ENCODE results near the gene TTBK2.
"Not testable (repeated sequence)": the region's sequence is repeated elsewhere in the genome, so short reads cannot be mapped to it uniquely, and the experiment has no call there.

TTBK2 gene

GRCh38 chr15:42826251-42826890 lies 94.2 kb downstream of the TTBK2 start:
- no peak for DNase-seq (ENCODE audit: low read depth in 3 of 3)

- no peak for DNase-seq (ENCODE audit: low read depth in 3 of 3)
Measured at GRCh38 chr15:42825599-42825998, 95.0 kb downstream of the TTBK2 start.

GRCh38 chr15:42820811-42821210 lies 99.8 kb downstream of the TTBK2 start:
- no peak for DNase-seq (ENCODE audit: low read depth in 3 of 3)

DNA sequence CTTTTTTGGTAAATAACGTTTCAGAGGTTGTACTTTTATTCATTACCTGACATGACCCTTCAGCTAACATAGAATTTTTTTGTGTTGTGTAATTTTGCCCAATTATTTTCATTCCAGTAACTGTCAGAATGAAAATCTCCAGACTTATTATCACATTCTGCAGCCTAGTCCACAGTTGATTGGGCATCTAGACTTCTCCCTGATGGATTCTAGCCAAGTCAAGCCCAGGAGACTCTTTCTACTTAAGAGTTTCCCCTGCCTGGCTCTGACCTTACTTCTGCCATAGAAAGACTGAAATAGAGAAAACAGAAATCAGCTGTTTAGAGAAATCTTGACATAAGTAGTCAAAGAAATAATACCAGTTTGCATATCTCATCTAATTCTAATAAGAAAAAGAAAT lies 100.8 kb downstream of the TTBK2 start:
- no peak for DNase-seq (ENCODE audit: low read depth in 3 of 3)

DNA sequence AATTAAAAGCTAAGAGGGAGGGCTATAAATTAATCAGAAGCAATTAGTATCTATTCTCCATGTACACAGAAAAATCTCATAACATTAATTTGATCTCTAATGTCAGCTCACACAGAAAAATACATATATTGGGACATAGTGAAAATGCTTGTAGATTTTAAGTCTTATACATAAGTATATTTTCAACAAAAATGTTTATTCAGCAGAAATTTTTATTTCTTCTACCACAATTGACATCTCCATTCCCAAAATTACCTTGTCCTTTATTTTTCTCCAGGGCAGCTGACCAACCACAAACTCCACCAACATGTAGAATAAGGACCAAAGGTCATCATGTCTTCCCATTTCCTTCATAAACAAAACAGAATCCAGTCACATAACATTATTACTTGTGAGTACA lies 109.1 kb downstream of the TTBK2 start:
- no peak for DNase-seq (ENCODE audit: low read depth in 3 of 3)

GRCh38 chr15:42808913-42809312 lies 111.7 kb downstream of the TTBK2 start:
- DNase-seq (ENCODE audit: low read depth in 3 of 3): no peak

DNA sequence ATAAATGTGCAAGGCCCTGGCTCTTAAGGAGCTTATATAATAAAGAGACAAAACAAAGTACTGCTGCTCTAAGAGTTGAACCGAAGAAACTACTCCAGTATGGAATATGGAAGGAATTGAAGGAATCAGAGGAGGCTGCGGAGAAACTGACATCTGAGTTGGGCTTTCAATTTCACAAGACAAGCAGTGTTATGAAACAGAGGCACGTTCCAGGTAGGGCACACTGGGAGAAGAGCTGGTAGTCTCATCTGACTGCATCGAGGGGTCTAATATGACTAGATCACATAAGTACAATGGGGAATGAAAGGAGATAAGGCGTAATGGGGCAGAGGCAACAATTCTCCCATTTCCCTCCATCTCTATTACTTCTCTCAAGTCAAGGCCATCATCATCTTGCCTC lies 115.3 kb downstream of the TTBK2 start:
- DNase-seq (ENCODE audit: low read depth in 3 of 3): no peak

DNA sequence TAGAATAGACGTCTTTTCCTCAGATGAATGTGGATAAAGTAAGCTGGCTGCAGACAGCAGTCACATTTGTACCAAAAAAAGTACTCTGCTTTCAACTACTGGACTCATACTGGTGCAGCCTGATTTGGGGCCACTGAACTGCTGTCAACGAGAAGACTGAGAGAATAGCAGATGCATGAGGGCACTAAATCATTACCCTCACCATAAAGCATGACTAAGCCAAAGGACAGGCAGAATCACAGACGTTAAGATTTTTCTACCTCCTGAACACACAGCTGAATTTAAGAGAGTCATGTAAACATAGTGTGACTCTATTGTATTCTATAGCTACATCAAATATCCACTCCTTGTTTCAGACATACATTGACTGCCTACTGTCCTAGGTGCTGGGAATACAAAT lies 115.8 kb downstream of the TTBK2 start:
- no peak for DNase-seq (ENCODE audit: low read depth in 3 of 3)

DNA sequence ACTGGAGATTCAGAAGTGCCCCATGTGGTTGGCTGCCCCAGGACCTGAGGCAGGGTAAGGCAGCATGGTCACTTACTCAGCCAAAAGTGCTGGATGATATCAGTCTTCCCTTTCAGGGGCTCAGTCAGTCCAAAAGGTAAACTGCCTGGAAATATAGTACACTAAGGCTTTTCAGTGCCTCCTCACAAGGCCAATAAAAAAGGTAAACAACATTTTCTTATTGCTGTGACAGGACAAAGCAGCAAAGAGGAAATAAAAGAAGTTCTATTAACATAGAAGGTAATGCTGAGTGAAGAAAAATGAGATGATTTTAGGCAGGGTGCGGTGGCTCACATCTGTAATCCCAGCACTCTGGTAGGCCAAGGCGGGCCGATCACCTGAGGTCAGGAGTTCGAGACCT lies 117.1 kb downstream of the TTBK2 start:
- no peak for DNase-seq (ENCODE audit: low read depth in 3 of 3)

GRCh38 chr15:42802168-42802567 lies 118.4 kb downstream of the TTBK2 start:
- no peak for DNase-seq (ENCODE audit: low read depth in 3 of 3)

GRCh38 chr15:42800731-42801474 lies 119.7 kb downstream of the TTBK2 start:
- peak in 1 of 3 donors; percentile 2 for DNase-seq (ENCODE audit: low read depth in 3 of 3)

DNA sequence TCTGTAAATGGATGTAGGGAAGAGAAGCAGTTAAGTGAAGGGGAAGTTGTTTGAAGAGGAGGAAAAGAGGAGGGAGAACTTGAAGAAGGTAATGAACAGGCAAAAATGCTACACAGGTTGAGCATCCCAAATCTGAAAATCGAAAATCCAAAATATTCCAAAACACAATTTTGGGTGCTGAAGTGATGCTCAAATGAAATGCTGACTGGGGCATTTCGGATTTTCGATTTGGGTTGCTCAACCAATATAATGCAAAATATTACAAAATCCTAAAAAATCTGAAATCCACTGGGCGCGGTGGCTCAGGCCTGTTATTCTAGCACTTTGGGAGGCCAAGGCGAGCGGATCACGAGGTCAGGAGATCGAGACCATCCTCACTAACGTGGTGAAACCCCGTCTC lies 121.8 kb downstream of the TTBK2 start:
- DNase-seq (ENCODE audit: low read depth in 3 of 3): no peak

- DNase-seq (ENCODE audit: low read depth in 3 of 3): no peak
Measured at GRCh38 chr15:42796955-42797782, 123.4 kb downstream of the TTBK2 start.

- no peak for DNase-seq (ENCODE audit: low read depth in 3 of 3)
Measured at GRCh38 chr15:42788725-42789124, 131.9 kb downstream of the TTBK2 start.

GRCh38 chr15:42786978-42787377 lies 133.6 kb downstream of the TTBK2 start:
- no peak for DNase-seq (ENCODE audit: low read depth in 3 of 3)

DNA sequence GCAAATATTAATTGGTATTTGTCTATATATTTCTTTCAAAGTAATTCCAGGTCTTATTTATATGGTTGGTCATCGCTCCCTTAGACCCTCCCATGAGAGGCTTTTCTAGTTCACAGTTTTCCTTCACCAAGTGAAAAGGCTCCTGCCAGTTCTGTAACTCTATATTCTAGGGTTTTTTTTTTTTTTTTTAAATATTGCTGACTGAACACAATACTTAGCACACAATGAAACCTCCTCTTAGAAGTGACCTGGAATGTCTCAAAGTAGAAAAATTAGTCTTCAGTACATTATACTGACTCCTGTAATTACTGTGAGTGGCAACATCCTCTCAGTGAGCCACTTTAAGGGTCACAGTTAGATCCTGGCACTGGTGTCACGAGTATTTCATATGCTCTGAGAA lies 135.0 kb downstream of the TTBK2 start:
- DNase-seq (ENCODE audit: low read depth in 3 of 3): no peak

- DNase-seq (ENCODE audit: low read depth in 3 of 3): no peak
Measured at GRCh38 chr15:42784705-42785104, 135.9 kb downstream of the TTBK2 start.

GRCh38 chr15:42782716-42783115 lies 137.9 kb downstream of the TTBK2 start:
- DNase-seq (ENCODE audit: low read depth in 3 of 3): no peak

DNA sequence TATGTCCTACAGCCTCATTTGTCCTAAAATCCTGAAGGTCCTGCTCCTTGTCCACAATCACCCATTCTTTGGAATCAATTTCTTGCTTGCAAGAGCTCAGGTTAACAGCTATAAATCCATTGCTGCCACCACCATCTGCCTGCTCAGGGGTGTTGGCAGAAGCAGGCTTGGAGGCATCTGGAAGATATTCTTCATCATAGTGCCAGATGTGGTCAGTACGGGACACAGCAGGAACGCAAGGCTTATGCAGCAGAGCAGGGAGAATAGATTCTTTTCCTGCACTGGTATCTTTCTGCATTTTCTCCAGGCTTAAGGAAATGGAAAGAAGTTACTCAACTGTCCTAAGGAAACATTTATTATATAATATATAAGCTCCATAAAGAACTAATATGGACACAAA lies 145.2 kb downstream of the TTBK2 start:
- no peak for DNase-seq (ENCODE audit: low read depth in 3 of 3)

GRCh38 chr15:42772901-42773300 lies 147.7 kb downstream of the TTBK2 start:
- DNase-seq (ENCODE audit: low read depth in 3 of 3): no peak

GRCh38 chr15:42772144-42772543 lies 148.4 kb downstream of the TTBK2 start:
- no peak for DNase-seq (ENCODE audit: low read depth in 3 of 3)

- not testable (repeated sequence) for DNase-seq (ENCODE audit: low read depth in 3 of 3)
Measured at GRCh38 chr15:42766109-42766508, 154.5 kb downstream of the TTBK2 start.
